SK-N-SH (cell line): Measurements from ENCODE around the gene KBTBD13.

ENCODE experiments used
- CHD2 ChIP-seq: fragments of 150-350 bp; IDR thresholded peaks from 2 replicates; pipeline ENCODE4 v1.6.1; 2018; ENCODE audit warnings: low read length; ENCODE audit not compliant: partially characterized antibody
- CTCF ChIP-seq: fragments of 200-600 bp; sonication (generic); IDR thresholded peaks from 2 replicates; pipeline ENCODE4 v1.6.1; 2017; ENCODE audit warnings: antibody characterized with exemption, mild to moderate bottlenecking, moderate library complexity
- GABPA ChIP-seq: IDR thresholded peaks from 2 replicates; pipeline ENCODE4 v1.4.0; 2012; ENCODE audit warnings: low read depth, mild to moderate bottlenecking
- NRF1 ChIP-seq: IDR thresholded peaks from 2 replicates; pipeline ENCODE4 v1.6.1; 2012; ENCODE audit warnings: low read depth, mild to moderate bottlenecking, low read length
- POLR2AphosphoS5 ChIP-seq: IDR thresholded peaks from 2 replicates; pipeline ENCODE4 v1.6.1; 2012; ENCODE audit warnings: low read depth, low read length
- REST ChIP-seq: IDR thresholded peaks from 2 replicates; pipeline ENCODE4 v1.6.1; 2012; ENCODE audit warnings: mild to moderate bottlenecking, low read depth, low read length, moderate library complexity
- SMC3 ChIP-seq: IDR thresholded peaks from 2 replicates; pipeline ENCODE4 v1.6.1; 2012; ENCODE audit warnings: low read depth, low read length, improper control_type of control experiment

- TF ChIP-seq GABPA (no peak), CHD2 (no peak), CTCF (no peak), POLR2AphosphoS5 (no peak), SMC3 (no peak), NRF1 (no peak), REST (no peak)
Measured at GRCh38 chr15:65071381-65071811, 5.2 kb upstream of the KBTBD13 start.
